Panc1 (cell line): ENCODE results near the gene C11orf98.

Experiments
- POLR2AphosphoS5 ChIP-seq: IDR thresholded peaks from 2 replicates; pipeline ENCODE4 v1.6.1; 2012; ENCODE audit warnings: mild to moderate bottlenecking, low read depth, low read length, moderate library complexity
- SIN3A ChIP-seq: IDR thresholded peaks from 2 replicates; pipeline ENCODE4 v1.6.1; 2012; ENCODE audit warnings: low read depth, mild to moderate bottlenecking, low read length, moderate library complexity, borderline replicate concordance; ENCODE audit not compliant: insufficient read depth
- TF ChIP-seq, protein P1 (sequence below): fragments of 450-650 bp; IDR thresholded peaks from 2 replicates; pipeline ENCODE4 v1.5.1; 2017; ENCODE audit warnings: mild to moderate bottlenecking
- TF ChIP-seq, protein P2 (sequence below), 2 experiments: IDR thresholded peaks; 2 replicates each; pipeline ENCODE4 v1.6.1; 2011 to 2012; ENCODE audit warnings: low read depth in 2 of 2, control low read depth in 1 of 2, low read length in 1 of 2, mild to moderate bottlenecking in 1 of 2, moderate library complexity in 1 of 2; ENCODE audit not compliant: insufficient read depth in 1 of 2

GRCh38 chr11:62647609-62648005, 17.4 kb downstream of the C11orf98 start:
- TF ChIP-seq, protein P1, sequence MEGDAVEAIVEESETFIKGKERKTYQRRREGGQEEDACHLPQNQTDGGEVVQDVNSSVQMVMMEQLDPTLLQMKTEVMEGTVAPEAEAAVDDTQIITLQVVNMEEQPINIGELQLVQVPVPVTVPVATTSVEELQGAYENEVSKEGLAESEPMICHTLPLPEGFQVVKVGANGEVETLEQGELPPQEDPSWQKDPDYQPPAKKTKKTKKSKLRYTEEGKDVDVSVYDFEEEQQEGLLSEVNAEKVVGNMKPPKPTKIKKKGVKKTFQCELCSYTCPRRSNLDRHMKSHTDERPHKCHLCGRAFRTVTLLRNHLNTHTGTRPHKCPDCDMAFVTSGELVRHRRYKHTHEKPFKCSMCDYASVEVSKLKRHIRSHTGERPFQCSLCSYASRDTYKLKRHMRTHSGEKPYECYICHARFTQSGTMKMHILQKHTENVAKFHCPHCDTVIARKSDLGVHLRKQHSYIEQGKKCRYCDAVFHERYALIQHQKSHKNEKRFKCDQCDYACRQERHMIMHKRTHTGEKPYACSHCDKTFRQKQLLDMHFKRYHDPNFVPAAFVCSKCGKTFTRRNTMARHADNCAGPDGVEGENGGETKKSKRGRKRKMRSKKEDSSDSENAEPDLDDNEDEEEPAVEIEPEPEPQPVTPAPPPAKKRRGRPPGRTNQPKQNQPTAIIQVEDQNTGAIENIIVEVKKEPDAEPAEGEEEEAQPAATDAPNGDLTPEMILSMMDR = no peak
- TF ChIP-seq, protein P2, sequence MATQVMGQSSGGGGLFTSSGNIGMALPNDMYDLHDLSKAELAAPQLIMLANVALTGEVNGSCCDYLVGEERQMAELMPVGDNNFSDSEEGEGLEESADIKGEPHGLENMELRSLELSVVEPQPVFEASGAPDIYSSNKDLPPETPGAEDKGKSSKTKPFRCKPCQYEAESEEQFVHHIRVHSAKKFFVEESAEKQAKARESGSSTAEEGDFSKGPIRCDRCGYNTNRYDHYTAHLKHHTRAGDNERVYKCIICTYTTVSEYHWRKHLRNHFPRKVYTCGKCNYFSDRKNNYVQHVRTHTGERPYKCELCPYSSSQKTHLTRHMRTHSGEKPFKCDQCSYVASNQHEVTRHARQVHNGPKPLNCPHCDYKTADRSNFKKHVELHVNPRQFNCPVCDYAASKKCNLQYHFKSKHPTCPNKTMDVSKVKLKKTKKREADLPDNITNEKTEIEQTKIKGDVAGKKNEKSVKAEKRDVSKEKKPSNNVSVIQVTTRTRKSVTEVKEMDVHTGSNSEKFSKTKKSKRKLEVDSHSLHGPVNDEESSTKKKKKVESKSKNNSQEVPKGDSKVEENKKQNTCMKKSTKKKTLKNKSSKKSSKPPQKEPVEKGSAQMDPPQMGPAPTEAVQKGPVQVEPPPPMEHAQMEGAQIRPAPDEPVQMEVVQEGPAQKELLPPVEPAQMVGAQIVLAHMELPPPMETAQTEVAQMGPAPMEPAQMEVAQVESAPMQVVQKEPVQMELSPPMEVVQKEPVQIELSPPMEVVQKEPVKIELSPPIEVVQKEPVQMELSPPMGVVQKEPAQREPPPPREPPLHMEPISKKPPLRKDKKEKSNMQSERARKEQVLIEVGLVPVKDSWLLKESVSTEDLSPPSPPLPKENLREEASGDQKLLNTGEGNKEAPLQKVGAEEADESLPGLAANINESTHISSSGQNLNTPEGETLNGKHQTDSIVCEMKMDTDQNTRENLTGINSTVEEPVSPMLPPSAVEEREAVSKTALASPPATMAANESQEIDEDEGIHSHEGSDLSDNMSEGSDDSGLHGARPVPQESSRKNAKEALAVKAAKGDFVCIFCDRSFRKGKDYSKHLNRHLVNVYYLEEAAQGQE (IDR thresholded peaks at IDR 0.05; ENCODE audit: insufficient read depth in 1 of 2, low read depth in 2 of 2, low read length in 1 of 2) = no peak
- no peak for TF ChIP-seq POLR2AphosphoS5
- no peak for TF ChIP-seq SIN3A
